GM19328 (cell line): ENCODE measurements around the gene CDH2.

Experiments
- ATAC-seq: cut with Tn5 transposase; IDR thresholded peaks from one replicate; pipeline ENCODE4 v1.9.1; 2021; ENCODE audit warnings: mild to moderate bottlenecking, moderate library complexity; ENCODE audit not compliant: unreplicated experiment

CDH2 gene

DNA sequence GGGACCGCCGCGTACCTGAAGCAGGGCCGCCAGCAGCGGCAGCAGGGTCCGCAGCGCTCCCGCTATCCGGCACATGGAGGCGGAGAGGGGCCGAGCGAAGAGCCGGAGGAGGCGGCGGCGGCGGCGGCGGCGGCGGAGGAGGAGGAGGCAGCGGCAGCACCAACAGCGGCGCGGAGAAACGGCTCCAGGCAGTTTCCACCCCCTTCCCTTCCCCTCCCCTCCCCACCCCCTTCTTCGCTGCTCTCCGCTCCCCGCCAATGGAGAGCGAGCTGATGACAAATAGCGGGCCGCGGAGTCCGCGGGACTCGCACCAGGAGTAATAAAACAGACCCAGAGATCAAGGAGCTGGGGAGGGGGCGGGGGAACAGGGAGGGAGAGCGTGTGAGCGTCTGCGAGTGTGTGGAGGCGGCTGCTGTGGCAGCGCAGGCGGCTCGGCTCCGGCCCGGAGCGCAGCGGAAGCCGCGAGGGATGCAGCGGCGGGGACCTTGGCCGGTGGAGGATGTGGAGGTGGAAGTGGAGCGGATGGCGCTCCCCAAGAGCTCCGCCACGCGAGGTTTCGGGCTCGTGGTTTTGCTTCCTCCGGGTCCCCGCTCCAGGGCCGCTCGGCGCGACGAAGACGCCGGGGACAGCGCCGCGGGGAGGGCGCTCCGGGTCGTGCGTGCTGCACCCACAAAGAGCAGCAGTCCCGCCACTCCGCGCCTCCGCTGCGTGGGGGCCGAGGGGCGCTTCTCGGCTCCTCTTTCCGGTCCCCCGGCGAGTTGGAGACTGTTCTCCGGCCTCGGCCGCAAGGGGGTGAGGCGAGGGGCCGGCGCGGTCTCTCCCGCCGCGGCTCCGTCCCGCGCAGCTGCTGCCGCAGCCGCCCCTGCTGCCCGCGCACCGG, at the start of gene CDH2:
Gene CDH2 (minus strand): TSS at position 183 of the 880 bp plus-strand sequence. CDS start 108 bp downstream, at position 75.
- no peak for ATAC-seq

DNA sequence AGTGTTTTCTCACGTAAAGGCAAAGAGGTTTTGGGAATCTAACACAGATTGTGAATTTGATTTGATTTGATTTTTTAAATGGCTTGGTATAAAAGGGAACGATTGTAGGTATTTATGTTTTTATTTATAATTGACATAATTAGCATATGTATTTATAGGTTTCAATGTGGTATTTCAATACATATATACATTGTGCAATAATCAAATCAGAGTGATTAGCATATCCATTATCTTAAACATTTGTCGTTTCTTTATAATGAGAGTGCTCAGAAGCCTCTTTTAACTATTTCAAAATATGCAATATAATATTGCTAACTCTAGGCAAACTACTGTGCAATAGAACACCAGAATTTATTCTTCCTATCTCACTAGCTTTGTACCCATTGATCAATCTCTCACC, 35.1 kb upstream of the CDH2 start:
- no peak for ATAC-seq

DNA sequence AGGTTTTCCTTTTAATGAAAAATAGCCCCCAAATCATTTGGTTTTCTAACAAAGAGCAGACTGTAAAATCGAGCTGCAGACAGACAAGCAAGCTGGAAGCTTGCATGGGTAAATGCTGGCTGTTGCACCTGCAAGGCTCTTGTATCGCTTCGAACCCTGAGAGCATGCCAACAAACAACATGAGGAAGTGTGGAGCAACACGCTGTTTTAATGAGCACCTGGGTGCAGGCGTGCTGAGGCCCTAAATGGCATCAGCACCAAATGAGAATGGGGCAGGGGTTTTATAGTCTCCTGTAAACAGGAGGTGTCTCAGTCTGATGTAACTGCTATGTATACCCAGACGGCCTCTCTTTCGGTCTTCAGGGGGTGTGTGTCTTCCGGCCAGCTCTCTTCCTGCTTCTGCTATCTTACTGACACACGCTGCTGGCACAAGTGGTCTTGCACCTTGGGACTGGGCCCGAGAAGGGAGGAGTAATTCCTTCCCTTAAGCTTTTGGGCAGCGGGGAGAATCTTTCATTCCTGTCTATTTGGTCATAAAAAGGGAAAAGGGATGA, 31.9 kb upstream of the CDH2 start:
- no peak for ATAC-seq

DNA sequence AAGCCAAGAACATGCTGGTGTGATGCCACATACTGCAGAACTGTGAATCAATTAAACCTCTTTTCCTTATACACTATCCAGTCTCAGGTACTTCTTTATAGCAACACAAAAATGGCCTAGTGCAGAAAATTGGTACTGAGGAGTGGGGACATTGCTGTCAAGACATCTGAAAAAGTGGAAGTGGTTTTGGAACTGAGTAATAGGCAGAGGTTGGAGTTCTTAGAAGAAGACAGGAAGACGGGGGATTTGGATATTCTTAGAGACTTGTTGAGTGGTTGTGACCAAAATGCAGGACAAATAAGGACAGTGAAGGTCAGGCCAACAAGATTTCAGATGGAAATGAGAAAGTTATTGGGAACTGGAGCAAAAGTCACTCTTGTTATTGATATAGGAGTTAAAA, 31.3 kb upstream of the CDH2 start:
- no peak for ATAC-seq

DNA sequence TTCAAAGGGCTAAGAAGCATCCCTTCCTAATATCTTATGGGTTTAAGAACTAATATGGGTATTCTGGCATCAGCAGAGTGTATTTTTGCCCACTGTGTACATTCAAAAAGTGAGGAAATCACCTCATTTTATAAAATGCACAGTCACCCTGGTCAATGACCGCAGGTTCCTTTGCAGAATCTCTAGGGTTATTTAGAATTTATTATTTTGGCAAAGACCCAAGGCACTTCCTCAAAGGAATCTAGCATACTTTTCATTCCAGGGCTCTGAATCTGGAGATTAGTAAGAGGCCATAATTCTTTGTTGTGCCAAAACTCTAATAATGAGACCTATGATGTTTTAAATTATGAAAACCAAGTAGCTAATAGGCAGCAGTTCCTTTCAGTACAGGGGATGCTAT, 27.2 kb upstream of the CDH2 start:
- ATAC-seq, result no peak

DNA sequence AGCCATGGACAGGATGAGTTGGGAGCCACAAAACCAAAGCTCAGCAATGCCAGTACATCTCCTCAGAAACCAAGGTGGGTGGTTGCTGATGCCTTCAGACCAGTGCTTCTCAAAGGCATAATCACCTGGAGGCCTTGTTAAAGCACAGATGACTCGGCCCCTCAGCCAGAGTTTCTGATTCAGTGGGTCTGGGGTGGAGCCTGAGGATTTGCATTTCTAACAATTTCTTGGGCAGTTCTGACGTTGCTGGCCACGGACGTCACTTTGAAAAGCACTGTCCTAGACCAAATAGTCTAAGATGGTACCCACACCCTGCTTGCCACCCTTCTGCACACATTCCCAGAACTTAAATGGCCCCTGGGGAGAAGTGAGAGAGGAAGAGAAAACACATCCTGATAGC, 24.1 kb upstream of the CDH2 start:
- no peak for ATAC-seq

DNA sequence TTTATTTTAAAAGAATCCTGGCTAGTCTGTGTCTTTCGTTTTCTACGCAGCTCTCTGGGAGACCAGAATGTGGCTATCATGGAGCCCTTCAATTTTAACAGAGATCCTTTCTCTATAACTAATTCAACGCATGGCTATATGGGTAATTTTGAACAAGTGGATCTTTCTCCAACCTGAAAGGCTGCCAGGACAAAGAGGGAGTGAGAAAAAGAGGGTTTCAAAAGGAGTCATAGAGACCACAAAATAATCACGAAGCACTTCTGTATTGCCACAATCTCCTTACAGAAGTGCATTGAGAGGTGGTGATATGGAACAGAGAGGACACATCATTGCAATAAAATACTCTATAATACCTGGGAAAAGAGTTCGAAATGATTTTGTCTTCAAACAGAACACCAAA, 21.7 kb upstream of the CDH2 start:
- ATAC-seq, result no peak

DNA sequence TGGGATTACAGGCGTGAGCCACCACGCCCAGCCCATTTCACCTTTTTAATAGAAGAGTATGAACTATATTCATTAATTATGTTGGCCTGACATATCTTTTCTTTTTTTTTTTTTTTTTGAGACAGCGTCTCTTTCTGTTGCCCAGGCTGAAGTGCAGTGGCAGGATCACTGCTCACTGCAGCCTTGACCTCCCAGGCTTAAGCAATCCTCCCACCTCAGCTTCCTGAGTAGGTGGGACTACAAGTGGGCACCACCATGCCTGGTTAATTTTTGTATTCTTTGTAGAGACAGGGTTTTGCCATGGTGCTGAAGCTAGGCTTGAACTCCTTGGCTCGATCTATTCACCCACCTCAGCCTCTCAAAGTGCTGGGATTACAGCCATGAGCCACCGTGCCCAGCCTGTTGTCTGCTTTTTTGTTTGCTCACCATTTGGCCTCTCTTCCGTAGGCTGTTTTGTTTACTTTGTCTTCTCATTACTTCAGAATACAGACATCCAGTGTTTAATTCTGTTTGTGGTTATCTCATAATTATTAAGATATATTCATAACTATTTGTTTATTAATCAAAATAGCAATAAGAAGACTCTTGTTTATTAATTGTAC, 16.3 kb upstream of the CDH2 start:
- ATAC-seq, result no peak

DNA sequence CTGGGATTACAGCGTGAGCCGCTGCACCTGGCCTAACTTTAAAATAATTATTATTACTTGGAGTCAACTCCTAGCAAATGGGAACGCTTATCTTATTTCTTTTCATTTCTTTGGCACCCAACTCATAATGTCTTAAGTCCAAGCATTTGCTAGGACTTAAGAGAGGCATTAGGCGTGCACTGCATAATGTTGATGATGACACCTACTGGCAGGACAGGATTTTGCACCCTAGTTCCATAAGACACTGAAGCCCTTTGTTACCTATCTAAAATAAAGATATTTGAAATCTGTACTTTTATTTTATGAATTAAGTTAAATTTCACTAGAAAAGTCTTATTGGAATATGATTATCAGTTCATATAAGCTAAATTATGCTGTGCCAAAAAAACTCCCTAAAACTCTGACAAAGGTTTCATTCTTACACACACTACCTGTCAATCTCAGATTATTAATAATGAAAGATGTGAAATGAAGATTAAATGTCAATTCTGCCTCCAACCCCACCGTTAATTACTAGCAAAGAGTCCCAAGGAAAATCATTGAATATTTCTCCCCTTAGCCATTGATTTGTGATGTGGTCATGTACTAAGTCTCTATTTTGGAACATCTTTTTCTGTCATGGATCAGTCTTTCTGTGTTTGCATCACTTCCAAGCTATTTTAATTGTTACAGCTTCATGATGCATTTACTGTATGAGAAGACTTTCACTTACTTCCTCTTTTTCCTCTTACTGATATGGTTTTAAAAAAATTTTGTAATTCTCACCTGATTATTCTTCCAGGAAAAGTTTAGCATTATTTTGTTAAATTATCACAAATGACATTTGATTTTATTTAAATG, 12.7 kb upstream of the CDH2 start:
- ATAC-seq, result peak; percentile 72

DNA sequence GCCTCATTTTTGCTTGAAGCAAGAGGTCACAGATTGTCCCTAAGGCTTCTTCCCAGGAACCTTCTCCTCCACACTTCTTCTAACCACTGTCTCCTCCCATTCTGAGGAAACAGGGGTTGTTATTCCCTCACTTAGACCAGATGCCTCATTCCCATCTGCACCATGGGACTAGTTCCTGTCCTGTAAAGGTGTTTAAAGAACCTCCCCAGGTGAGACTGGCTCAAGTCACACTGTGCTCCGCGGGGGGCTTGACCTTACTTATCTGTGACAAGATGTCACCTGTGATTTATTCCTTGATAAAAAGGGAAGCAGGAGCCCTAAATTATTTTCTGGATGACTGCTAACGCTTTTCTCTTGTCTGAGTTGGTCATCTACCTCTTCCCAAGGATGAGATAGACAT, 8.2 kb upstream of the CDH2 start:
- ATAC-seq, result no peak

DNA sequence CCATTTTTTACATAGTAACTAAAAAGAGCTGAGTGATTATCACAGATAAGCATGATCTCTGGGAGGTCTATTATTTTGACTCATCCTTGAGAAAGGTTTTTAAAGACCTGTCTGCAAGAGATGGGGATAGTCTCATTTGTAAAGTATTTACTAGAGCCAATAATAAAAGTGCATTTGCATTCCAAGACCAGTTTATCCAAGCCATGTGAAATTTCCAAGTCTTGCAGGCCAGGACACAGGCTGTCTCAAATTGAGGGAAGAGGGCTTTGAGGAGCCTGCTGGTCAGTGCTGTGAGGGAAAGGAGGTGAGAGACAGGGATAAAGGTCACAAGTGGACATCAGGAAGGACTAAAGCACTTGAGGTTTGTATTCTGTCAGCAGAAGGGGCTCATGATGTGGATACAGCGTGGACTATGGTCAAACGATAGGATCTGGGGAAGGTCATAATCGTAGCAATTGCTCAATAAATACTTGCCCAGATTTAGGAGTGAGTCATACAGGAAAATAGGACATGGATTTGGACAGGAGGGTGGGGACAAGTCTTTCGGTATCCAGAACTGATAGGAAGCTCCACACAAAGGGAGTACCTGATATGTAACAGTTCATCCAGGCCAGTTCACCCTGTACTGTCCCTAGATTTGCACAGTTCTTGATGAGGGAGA, 6.6 kb upstream of the CDH2 start:
- ATAC-seq, result no peak

DNA sequence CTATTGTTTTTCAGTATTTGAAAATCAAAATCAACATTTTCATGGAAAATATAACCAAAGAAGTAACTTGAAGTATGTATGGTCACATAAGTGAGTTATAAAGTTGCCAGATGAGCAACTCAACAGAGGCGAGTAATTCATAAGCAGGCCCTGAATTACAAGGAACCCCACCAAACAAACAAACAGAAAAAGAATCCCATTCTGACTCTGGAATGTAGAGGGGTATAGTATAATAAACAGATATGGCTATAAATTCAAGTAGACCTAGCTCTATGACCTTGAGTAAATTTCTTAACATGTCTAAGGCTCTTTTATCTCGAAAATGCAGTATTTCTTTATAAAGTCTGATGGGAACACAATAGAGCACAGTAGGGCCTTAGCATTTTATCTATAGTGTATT, 4.7 kb upstream of the CDH2 start:
- no peak for ATAC-seq

DNA sequence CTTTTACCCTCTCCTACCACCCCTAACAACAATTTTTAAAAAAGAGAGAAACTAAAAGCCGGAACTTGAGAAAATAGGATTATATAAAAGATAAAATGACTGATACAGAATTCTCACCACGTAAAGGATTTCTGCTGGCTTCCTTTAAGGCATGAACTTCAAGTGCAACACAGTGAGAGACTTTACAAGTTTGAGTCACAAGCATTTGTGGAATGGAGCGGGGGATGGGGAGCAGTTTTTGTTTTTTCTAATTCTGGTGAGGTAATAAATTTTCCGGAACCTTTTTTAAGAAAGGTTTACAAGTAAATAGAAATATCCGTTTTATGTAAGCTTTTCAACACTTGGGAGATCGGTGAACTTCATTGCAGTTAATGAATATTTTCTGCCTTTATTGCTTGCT, 1.8 kb upstream of the CDH2 start:
- ATAC-seq, result no peak

DNA sequence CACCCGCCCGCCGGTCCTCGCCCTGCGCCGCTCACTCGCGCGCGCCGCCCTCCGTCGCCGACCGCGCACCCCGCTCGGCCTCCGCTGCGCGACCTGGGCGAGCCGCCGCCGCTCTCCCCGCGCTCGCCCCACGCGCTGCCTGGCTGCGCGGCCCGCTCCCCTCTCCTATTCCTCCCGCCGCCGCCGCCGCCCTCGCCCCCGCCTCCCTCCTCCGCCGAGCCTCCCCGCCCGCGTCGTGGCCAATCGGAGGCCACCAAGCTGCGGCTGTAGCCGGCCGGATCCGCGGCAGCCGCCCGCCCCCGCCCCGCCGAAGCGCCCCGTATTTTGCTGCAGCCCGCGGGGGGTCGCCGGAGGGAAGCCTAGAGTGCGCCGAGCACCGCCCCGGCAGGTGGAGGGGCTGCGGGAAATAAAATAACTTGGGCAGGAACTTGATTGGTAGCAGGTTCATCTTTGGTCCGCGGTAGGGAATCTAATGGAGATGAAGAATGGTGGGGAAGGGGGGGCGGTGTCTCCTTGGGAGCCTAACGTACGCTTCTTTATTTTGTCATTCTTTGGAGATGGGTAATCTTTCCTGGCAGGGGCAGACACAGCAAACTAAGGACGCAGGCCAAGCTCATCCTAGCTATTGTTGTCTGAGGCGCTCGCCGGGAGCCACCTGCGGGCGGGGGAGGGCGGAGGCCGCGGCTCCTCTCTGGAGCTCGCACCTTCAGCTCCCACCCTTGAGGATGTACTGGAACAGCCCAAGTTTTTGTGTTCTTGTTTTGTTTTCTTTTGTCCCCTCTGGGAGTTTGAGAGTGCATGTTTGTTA, 1.1 kb upstream of the CDH2 start:
- no peak for ATAC-seq

DNA sequence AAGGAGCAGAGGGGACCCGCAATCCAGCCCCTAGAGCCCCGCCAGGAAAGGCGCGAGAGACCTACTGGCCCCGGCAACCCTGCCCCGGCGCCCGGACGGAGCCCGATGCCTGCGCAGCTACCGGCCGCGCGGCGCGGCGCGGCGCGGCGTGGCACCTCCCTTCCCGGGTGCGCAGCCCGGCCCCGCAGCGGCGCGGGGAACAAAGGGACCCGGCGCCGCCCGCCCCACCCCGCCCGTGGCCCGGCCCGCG, 307 bp downstream of the CDH2 start:
- ATAC-seq, result no peak

DNA sequence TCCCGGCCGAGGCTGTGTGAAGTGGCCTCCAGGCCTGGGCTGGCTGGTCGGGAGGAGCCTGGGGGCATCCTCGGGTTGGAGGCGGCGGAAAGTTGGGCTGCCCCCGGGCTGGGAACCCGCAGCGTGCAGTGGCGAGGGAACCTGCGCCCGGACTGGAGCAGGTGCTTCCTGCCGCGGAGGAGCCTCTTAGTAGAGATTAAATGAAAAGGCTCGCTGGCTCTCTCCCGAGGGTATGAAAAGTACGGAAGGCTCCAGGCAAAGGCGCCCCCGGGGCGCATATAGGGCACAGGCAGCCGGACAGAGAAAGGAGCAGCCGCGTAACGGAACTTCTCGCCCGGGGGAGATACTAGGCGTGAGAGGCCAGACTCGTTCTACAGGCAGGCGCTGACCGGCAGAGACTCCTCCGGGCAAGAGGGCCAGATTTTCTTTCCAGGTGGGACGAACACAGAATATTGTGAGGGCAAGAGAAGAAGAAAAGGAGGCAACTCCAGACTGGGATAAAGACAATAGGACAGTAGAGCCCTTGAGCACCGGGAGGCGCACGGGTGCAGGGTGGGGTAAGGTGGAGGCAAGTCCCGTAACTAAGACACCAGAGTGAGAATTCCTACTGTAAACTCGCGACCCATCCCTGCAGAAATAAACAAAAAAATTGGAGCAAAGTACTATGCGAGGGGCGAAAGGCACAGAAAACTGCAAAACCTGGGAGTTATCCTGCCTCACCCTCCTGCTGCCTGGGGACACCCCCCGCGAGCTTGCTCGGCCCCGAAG, 816 bp downstream of the CDH2 start:
- no peak for ATAC-seq

DNA sequence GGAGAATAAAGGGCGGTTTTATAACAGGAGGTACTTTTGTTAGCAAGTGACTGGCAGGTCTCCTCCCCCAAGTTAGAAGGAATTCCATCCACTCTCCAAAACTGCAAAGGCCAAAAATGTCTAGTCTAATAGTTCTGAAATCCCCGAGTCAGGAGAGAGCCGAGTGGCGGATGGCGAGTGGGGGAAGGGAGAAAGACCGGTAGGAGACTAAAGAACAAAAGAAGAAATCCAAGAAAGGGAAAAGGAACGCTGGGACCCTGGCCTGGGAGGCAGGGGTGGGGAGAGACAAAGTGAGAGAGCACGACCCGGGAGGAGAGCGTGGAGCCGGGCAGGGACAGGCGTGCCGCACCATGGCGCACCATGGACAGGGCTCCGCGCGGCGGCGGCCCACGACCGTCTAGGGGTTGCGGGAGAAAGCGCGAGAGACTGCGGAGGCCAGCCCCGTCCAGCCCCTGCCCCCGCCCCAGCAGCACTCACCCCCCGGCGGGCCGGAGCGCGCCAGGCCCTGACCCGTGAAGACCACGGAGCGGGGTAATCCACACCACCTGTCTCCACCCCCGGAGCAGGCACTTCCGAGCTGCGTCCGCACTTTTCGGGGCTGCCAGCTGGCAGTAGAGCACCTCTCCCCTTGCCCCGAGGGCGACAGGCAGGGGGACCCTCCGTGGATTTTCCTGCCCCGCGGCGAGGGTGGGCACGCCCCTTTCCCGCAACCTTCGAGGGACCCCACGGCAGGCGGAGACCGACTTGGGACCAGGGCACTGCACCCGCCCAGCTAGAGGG, 1.6 kb downstream of the CDH2 start:
- ATAC-seq, result no peak

DNA sequence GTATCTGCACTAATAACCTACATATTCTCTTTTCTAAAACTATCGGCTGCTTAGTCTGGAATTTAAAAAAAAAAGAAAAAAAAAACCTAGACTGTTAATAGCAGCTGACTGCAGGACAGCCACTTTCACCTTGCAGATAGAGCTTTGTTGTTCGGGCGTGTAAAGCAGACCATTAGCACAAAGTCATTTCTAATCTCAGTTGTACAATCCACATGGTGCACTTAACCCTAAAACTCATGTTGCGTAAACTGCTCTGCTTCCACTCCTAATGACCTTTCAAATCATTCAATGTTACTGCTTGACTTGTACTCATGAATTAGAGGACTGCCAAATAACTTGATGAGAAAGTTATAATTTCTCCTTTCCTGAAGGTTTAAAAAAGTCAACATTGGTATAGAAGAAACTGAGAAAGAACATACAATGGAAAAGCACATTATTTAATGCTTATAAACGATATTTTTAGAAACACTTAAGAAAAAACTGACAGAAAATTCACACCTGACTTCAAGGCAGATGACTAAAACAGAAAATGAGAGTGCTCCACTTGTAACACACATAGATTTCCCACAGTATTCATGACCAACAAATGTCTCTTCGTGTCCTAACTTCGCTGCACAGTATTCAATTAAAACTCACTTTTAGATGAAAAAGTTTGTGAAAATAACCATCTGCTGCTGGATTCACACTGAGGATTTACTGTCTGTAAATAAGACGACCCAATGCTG, 2.6 kb downstream of the CDH2 start:
- no peak for ATAC-seq
